Astrocyte of the spinal cord (primary cell): ENCODE results near the gene CACNA1S.

Source experiments
- DNase-seq: peaks from one replicate; pipeline ENCODE4 v3.0.0; 2011; ENCODE audit warnings: low read depth, low spot score
- H3K4me3 ChIP-seq: 2 replicates; pipeline ENCODE4 v1.5.1; 2011; ENCODE audit warnings: low read depth, mild to moderate bottlenecking, low read length, moderate library complexity
- CTCF ChIP-seq: IDR thresholded peaks from 2 replicates; pipeline ENCODE4 v1.5.1; 2012; ENCODE audit warnings: low read depth, mild to moderate bottlenecking, low read length, inconsistent platforms
- in situ Hi-C: cut with HindIII; loops from 2 replicates; pipeline ENCODE4 v1.10.0; 2017; ENCODE audit warnings: low sequenced_read_pairs

CACNA1S gene

GRCh38 chr1:201105688-201106087 is 6.5 kb downstream of the CACNA1S start:
- H3K4me3 ChIP-seq, result no peak overlapping the region
- DNase-seq, result no peak
- in situ Hi-C loops, result no loop called here
- TF ChIP-seq CTCF, result no peak

GRCh38 chr1:201104141-201104540 is 8.1 kb downstream of the CACNA1S start:
- in situ Hi-C loops, result no loop called here
- TF ChIP-seq CTCF, result no peak
- no peak overlapping the region for H3K4me3 ChIP-seq
- DNase-seq, result no peak

DNA sequence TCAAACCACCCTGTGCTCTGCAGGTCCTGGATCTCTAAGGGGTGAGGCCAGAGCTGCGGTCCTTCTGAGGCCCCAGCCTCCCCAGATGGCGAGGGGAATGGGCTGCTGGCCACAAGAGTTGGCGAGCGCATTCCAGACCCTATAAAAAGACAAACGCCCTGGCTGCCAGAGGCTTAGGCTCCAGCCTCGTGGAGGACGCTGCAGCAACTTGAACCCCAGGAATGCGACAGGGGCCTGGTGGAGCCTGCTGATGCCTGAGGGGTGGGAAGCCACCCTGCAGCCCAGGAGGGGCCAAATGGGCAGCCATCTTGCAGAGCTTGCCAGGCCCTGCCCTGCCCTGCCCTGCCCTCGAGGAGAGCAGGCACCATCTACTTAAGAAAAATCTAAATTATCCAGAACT is 8.6 kb downstream of the CACNA1S start:
- TF ChIP-seq CTCF, result no peak
- DNase-seq, result no peak
- no peak overlapping the region for H3K4me3 ChIP-seq
- in situ Hi-C loops, result no loop called here

DNA sequence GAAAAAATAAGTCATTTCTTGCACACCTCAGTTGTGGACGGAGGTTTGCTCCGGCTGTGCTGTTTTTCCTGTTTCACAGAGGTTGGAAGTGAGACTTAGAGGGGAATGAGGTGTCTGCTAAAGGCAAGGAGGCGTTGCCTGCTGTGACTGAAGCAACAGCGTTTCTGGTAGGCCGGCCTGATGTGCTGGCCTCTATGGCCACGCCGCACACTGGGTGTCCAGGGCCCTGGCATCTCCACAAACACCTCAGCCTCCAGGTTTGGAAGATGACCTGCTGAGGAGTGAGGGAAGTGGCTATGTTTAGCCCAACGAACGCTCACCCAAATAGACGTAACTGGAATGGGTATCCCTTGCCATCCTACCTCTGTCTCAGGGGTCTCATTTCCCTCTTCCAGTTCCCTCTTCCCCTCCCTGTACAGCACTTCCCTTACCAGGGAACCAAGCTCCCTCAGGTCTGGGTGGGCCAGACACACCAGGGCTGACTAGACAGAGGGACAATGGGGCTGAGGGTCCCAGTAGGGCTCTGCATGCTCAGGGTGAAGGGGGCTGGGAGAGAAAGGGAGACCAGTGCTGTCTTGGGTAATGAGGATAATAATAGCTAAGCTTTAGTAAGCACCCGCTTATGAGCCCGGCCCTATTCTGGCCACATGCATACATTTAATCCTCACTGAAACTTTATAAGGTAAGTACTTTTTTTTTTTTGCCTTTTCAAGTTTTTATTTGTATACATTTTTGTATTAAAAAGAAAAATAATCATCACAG is 11.9 kb downstream of the CACNA1S start:
- no peak for TF ChIP-seq CTCF
- DNase-seq, result no peak
- H3K4me3 ChIP-seq, result no peak overlapping the region
- in situ Hi-C loops, result no loop called here

- TF ChIP-seq CTCF, result no peak
- H3K4me3 ChIP-seq, result no peak overlapping the region
- DNase-seq, result no peak
- in situ Hi-C loops, result no loop called here
Measured at GRCh38 chr1:201098992-201099677, 13.1 kb downstream of the CACNA1S start.

DNA sequence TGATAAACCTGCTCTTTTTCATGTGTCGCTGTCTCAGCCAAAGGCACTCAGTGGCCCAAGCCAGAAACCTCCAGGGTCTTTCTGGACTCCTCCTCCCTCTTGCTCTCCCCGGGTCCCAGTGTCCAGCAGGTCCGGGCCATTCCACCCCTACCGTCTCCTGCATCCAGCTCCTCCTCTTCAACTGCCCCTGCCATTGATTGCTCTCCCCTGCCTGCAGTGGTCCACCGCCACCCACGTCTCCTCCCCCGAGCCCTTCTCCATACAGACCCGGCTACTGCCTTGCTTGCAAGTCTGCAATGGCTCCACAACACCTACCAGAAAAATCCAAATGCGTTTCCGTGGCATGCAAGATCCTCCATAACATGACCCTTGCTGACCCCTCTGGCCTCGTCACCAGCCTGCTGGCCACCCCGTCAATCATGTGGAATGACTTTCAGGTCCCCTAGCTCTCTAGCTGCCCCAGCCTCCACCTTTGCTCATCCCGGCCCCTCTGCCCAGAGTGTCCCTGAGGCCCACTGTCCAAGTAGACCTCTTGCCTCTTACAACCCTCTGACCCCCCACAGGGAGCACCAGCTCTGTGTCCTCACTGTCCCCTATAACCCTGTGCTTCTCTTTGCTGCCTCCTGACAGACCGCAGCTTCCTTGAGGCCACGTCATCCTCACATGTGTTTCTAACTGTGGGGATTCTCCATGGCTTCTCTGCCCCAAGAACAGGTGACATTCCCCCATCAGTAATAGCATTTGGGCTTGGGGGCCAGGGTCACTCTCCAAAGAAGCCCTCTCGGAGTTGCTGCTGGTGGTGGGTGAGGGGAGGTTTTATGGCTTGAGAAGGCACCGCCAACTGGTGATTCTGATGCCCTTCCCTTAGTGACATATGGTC is 15.0 kb downstream of the CACNA1S start:
- TF ChIP-seq CTCF, result no peak
- DNase-seq, result no peak
- in situ Hi-C loops, result no loop called here
- H3K4me3 ChIP-seq, result no peak overlapping the region
